GM21576 (cell line): ENCODE data around the gene SLC9A8.
"Not testable (repeated sequence)": the region's sequence is repeated elsewhere in the genome, so short reads cannot be mapped to it uniquely, and the experiment has no call there.

Experiments
- ATAC-seq: cut with Tn5 transposase; IDR thresholded peaks from one replicate; pipeline ENCODE4 v1.9.1; 2021; ENCODE audit warnings: mild to moderate bottlenecking, moderate library complexity; ENCODE audit not compliant: unreplicated experiment

Gene SLC9A8

DNA sequence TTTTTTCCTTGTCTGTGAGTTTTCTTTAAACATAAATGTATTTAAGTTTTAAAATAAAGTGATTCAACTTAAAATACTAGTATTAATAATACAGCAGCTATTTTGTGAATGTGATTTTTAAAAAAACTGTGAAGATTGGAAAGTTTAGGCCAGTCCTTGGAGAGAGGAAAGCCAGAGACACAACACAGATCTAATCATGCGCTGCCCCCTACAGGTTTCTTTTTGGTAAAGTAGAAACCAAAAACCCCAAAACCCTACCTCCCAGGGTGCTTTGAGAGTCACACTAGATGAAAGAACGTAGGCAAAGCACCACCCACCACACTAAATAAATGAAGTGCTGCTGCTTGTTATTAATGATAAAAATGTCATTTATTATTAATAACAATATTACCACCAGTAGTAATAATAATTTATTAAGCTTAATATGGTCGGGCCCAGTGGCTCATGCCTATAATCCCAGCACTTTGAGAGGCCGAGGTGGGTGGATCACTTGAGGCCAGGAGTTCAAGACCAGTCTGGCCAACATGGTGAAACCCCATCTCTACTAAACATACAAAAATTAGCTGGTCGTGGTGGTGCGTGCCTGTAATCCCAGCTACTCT, 33.7 kb downstream of the SLC9A8 start:
- ATAC-seq, result no peak

- no peak for ATAC-seq
Observed at GRCh38 chr20:49850463-49851230, 38.0 kb downstream of the SLC9A8 start.

- no peak for ATAC-seq
Observed at GRCh38 chr20:49851231-49851705, 38.6 kb downstream of the SLC9A8 start.

DNA sequence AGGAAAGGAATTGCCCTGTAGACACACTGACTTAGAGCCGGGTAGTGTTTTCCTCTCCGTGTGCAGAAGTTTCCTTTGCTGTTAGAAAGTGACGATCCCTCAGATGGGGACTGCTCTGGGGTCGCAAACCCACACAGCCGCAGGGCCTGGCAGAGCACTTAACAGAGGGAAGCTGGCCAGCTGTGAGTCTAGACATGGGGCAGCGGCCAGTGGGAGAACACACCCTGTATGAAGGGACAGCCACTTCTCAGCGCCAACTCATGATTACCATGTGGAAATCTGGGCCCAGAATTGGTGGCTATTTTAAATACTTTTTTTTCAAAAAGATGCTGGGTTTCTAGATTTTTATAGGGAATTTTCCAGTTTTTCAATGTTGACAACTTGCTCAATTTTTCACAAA, 39.4 kb downstream of the SLC9A8 start:
- ATAC-seq, result no peak

GRCh38 chr20:49852522-49853080, 40.0 kb downstream of the SLC9A8 start:
- ATAC-seq, result no peak

GRCh38 chr20:49853640-49854039, 41.0 kb downstream of the SLC9A8 start:
- ATAC-seq, result no peak

DNA sequence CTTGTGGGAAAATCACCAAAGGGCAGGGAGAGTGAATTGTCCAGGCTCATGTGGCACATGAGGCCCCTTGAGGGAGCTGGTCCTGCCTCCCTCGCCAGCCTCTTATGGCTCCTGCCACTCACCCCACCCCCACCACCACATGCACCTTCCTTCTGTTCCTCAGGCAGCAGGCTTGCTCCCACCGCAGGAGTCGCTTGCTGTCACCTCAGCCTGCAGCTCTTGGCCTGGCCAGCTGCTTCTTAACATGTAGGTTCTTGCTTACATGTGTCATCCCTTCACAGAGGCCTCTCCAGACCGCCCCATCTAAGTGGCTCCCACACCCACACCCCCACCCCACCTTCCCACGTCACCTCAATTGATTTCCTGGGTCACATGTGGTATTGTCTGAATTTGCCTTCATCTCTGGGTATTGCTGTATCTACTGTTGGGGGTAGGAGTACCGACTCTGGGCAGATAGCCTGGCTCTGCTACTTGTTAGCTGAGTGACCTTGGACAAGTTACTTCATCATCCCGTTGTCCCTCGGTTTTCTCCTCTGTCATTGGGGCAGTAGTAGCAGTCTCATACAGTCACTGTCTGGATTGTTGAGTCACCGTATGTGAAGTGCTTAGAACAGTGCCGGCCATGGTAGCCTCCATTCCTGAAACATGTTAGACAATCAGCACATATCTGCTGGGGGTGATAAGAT, 41.7 kb downstream of the SLC9A8 start:
- ATAC-seq, result no peak

GRCh38 chr20:49856904-49857303, 44.3 kb downstream of the SLC9A8 start:
- ATAC-seq, result no peak

DNA sequence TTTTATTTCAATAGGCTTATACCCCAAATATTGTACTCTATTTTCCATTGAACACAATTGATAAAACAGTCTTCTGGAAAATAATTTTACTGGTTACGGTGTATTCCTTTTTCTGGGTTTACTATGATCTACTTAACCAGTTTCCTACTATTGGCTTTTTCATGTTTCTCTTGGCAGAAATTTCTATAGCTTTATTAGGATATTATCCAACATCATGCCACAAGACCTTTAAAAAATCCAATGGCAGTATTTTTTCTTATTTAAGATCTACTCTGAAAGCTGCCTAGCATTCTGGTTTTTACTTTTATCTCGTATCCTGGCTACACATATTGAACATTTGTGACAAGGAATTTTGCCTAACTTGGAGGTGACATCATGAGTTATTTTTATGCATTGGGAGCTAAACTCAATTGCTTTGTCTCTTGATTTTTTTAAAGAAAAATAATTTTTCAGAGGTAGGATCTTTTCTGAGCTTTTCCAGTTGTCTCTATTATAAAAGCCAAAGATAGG, 45.5 kb downstream of the SLC9A8 start:
- no peak for ATAC-seq

DNA sequence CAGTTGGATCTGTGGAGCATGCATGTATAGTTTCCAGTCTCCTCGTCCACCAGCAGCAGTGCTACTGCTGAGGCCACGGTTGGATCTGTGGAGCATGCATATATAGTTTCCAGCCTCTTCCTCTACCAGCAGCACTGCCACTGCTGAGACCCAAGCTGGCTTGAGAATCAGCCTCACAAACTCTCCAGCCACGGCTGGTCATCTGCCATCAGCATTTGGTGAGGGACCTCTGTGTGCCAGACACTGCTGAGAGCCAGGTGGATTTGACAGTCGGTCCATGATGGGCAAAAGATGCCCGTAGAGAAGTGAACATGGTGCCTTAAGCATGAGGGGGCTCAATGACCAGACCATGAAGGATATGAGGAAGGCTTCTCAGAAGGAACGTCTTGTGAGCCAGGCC, 46.4 kb downstream of the SLC9A8 start:
- no peak for ATAC-seq

DNA sequence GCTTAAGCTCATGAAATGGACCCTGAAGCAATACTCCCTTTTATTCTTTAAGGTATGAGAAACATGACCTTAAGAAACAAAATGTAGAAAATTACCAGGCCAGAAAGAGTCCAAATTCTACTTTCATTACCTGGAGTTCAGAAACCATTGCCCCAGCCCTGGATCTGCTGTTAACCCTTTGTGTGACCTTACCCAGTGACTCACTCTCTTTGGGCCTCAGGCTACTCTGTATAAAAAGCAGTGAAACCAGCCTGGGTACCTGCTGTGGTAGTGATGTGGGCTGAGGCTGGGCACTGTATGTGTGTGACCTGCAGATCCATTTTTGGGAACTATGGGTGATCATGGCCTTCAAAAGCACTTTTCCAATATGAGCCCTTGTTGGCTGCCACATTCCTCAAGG, 47.2 kb downstream of the SLC9A8 start:
- no peak for ATAC-seq

DNA sequence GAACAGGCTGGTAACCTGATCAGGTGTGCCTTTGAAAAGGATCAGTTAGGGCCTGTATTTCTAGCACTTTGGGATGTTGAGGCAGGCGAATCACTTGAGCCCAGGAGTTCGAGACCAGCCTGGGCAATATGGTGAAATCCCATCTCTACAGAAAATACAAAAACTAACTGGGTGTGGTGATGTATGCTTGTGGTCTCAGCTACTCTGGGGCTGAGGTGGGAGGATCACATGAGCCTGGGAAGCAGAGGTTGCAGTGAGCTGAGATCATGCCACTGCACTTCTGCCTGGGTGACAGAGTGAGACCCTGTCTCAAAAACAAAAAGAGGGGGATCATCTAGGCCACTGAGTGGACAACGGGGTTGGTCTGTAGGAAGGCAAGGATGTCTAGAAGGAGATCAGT, 48.6 kb downstream of the SLC9A8 start:
- ATAC-seq, result not testable (repeated sequence)

- ATAC-seq, result no peak
Observed at GRCh38 chr20:49862607-49863200, 50.1 kb downstream of the SLC9A8 start.

GRCh38 chr20:49863666-49864065, 51.0 kb downstream of the SLC9A8 start:
- ATAC-seq, result no peak

DNA sequence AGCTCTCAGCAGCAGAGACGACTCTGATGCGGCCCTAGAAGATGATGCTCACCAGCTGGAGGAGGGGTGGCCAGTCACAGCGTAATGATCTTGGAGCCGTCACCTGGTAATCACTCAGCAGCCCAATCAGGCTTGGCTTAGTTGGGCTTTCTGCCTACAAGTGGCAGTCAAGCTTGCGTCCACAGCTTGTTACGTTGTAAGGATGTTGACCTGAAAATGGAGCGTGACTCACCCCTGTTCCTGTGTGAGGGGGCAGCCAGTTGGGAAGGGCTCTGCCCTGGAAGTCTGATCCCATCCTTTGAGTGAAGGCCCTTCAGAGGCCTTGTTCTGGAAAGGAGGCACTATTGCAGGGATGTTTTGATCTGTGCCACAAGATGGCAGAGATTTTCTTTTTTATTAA, 52.9 kb downstream of the SLC9A8 start:
- ATAC-seq, result no peak

DNA sequence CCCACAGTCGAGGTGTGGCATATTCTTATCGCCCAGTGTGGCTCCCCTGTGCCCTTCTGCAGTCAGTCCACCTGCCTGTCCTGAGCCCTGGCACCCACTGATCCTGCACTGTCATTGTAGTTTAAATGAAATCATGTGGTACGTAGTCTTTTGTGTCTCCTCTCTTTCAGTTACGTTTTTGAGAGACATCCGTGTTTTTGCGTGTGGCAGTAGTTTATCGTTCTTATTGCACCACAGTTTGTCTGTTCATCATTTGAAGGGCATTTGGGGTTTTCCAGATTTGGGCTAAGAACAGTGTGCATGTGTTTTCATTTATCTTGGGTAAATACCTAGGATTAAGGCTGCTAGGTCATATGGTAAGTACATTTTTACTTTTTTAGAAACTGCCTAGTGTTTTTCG, 53.4 kb downstream of the SLC9A8 start:
- no peak for ATAC-seq

DNA sequence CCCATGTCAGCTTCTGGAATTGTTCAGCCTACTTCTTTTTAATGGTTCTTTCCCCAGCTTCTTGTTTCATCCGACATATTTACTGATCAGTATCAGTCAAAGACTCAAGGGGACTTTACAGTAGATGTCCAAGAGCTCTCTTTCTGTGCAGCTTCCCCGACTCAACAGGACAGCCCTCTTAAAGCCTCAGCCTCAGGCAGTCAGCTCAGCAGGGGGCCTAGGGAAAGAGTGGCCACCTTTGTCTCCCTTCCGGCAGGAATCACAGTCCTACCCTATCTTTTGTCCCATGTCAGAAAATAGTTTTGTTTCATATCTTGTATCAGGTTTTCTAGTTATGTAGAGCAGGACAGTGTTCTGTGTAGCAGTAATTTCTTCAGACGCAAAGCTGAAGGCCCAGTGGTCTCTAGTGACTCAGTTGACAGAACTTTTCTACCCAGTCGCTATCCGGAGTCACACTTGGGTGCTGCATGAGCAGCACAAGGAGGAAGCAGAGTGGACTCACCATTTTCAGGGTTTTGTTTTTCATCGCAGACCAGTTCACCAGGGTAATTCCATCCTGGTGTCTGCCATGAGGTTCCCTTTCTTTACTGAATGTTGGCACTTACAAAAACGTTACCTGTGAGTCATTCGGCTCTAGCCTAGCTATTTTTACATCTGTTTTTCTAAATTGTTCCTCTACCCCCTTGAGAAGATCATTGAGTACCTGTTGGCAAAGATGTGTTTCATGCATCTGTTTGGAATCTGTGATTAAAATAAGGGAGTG, 55.0 kb downstream of the SLC9A8 start:
- no peak for ATAC-seq

GRCh38 chr20:49868538-49868937, 55.9 kb downstream of the SLC9A8 start:
- no peak for ATAC-seq

DNA sequence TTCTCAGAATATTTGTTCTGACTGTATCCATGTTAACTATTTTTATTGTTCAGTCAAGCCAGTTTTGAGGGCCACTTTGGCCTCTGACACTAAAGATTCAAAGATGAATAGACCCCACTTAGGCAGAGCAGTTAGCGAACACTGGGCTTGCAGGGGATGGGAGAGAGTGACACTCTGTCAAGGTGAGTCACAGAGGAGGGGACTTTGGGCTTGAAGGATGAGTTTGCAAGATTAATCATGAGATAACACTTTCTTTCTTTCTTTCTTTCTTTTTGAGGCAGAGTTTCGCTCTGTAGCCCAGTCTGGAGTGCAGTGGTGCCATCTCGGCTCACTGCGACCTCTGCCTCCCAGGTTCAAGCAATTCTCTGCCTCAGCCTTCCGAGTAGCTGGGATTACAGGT, 56.3 kb downstream of the SLC9A8 start:
- no peak for ATAC-seq

- no peak for ATAC-seq
Observed at GRCh38 chr20:49870261-49870660, 57.6 kb downstream of the SLC9A8 start.
